GM12875 (cell line): ENCODE results near the gene GABRD.

ENCODE experiments used
- H3K4me3 ChIP-seq: one replicate; pipeline ENCODE4 v1.5.1; 2011; ENCODE audit warnings: low read depth, low read length, control low read depth
- CTCF ChIP-seq: IDR thresholded peaks from 2 replicates; pipeline ENCODE4 v1.5.1; 2011; ENCODE audit warnings: low read depth, mild to moderate bottlenecking, control low read depth, inconsistent platforms, low read length, moderate library complexity, borderline replicate concordance; ENCODE audit not compliant: insufficient read depth

The GABRD gene

GRCh38 chr1:2061065-2061778 lies 42.1 kb downstream of the GABRD start:
- H3K4me3 ChIP-seq: no peak overlapping the region
- TF ChIP-seq CTCF: no peak

DNA sequence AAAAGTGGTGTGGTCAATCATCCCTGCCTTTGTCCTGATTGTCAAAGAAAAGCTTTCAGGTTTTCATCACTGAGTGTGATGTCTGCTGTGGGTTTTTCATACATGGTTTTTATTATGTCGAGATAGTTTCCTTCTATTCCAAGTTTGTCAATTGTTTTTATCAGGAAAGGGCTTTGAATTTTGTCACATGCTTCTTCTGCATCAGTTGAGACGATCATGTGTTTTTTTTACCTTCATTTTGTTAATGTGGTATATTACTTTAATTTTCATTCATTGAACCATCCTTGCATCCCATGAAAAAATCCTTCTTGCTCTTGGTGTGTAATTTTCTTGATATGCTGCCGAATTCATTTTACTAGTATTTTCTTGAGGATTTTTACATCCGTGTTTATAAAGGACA lies 46.6 kb downstream of the GABRD start:
- no peak for TF ChIP-seq CTCF
- H3K4me3 ChIP-seq: no peak overlapping the region

- no peak for TF ChIP-seq CTCF
- no peak overlapping the region for H3K4me3 ChIP-seq
These were observed 48.2 kb downstream of the GABRD start for GRCh38 chr1:2067393-2067792.

GRCh38 chr1:2067981-2068380 lies 48.8 kb downstream of the GABRD start:
- H3K4me3 ChIP-seq: no peak overlapping the region
- no peak for TF ChIP-seq CTCF

GRCh38 chr1:2068951-2069350 lies 49.8 kb downstream of the GABRD start:
- no peak for TF ChIP-seq CTCF
- H3K4me3 ChIP-seq: no peak overlapping the region

GRCh38 chr1:2070016-2070415 lies 50.9 kb downstream of the GABRD start:
- H3K4me3 ChIP-seq: no peak overlapping the region
- TF ChIP-seq CTCF: no peak

DNA sequence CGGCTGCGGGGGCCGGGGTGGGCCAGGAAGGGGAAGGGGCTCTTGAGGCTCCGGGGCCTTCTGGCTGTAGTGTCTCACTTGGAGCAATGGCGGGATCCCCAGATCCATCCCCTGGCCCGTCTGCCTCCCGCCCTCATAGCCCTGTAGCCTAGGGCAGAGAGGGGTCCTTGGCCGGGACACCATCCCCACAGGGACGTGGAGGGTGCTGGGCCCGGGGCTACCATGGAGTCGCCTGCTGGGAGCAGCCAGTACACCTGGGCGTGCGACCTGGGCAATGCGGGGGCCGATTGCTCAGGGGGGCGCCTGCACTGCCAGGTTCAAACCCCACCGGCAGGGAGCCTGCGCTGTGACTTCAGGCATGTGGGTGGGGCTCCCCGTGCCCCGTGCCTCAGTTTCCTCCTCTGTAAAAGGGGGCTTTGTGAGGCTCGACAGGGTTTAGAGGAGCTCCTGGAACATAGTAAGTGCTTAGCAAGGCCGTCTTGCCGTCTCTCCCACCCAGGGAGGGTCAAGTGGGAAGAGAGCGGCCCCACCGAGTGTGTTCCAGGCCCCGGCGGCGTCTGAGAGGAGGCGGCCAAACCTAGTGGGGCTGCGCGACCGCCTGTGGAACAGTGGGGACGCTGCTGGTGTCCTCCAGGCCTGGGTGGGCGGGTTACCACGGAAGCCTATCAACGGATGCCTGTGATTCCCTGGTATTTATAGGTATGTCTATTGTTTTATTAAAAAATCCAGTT lies 51.8 kb downstream of the GABRD start:
- no peak for TF ChIP-seq CTCF
- H3K4me3 ChIP-seq: no peak overlapping the region
